Stimulated activated CD4-positive, alpha-beta T cell treated with anti-CD3 and anti-CD28 coated beads, Interleukin-2, amount 100 ng/mL, for 24 hours (primary cell): ENCODE results near the gene PSMA7.

Source experiments
- DNase-seq, 2 donors: peaks; one replicate each; pipeline ENCODE4 v3.0.0-alpha.2; 2020

PSMA7 gene

GRCh38 chr20:62170536-62170935 is 27.3 kb upstream of the PSMA7 start:
- no peak for DNase-seq

GRCh38 chr20:62168890-62169435 is 25.8 kb upstream of the PSMA7 start:
- DNase-seq, result no peak

- no peak for DNase-seq
Observed at GRCh38 chr20:62168061-62168460, 24.9 kb upstream of the PSMA7 start.

- no peak for DNase-seq
Observed at GRCh38 chr20:62167474-62167873, 24.3 kb upstream of the PSMA7 start.

- DNase-seq, result no peak
Observed at GRCh38 chr20:62165762-62166399, 22.7 kb upstream of the PSMA7 start.

- DNase-seq, result no peak
Observed at GRCh38 chr20:62164879-62165761, 21.9 kb upstream of the PSMA7 start.

GRCh38 chr20:62163986-62164762 is 21.0 kb upstream of the PSMA7 start:
- DNase-seq, result no peak

GRCh38 chr20:62163485-62163865 is 20.3 kb upstream of the PSMA7 start:
- no peak for DNase-seq

- DNase-seq, result no peak
Observed at GRCh38 chr20:62162765-62163484, 19.7 kb upstream of the PSMA7 start.

GRCh38 chr20:62161347-62161746 is 18.2 kb upstream of the PSMA7 start:
- no peak for DNase-seq

- DNase-seq, result no peak
Observed at GRCh38 chr20:62160876-62161275, 17.7 kb upstream of the PSMA7 start.

- no peak for DNase-seq
Observed at GRCh38 chr20:62160253-62160652, 17.1 kb upstream of the PSMA7 start.

GRCh38 chr20:62159839-62160238 is 16.6 kb upstream of the PSMA7 start:
- DNase-seq, result peak; percentile 72 to 76

GRCh38 chr20:62159052-62159451 is 15.9 kb upstream of the PSMA7 start:
- no peak for DNase-seq

- no peak for DNase-seq
Observed at GRCh38 chr20:62158541-62158940, 15.3 kb upstream of the PSMA7 start.

GRCh38 chr20:62158088-62158400 is 14.8 kb upstream of the PSMA7 start:
- no peak for DNase-seq

- DNase-seq, result no peak
Observed at GRCh38 chr20:62157387-62158087, 14.3 kb upstream of the PSMA7 start.

GRCh38 chr20:62156592-62157386 is 13.6 kb upstream of the PSMA7 start:
- DNase-seq, result peak; percentile 77 to 78

- DNase-seq, result no peak
Observed at GRCh38 chr20:62156254-62156556, 13.0 kb upstream of the PSMA7 start.

GRCh38 chr20:62155428-62156253 is 12.4 kb upstream of the PSMA7 start:
- no peak for DNase-seq
